ENCODE results near the gene HMOX1. TPM values are rescaled to one million over a fixed set of nuclear protein-coding genes. Genes with fewer than 3 reads are reported as not detected.

The HMOX1 gene
- total and polyA plus RNA-seq, 2 of the 8 experiments (the other 6 are each of a cell fraction or from before 2014, with no cell fraction given), result 25.0 to 41.6 TPM

- Histone ChIP-seq H2BK5ac (ENCODE audit: low read depth, low read length) (no peak overlapping the region), H4K91ac (replicated peaks; ENCODE audit: insufficient read length, low read length) (no peak overlapping the region), H3K23ac (ENCODE audit: insufficient read length) (no peak overlapping the region), H3K56ac (replicated peaks; ENCODE audit: insufficient read length, low read depth, low read length) (no peak overlapping the region), H3K4ac (replicated peaks; ENCODE audit: insufficient read length, low read depth, low read length) (no peak overlapping the region), H3K18ac (ENCODE audit: extremely low read depth, low read length) (no peak overlapping the region), H2BK15ac (ENCODE audit: low read length) (no peak overlapping the region), H3K79me2 (ENCODE audit: control insufficient read depth in 1 of 2, insufficient read depth in 2 of 2, low read length in 2 of 2) (no peaks in the 10 kb centered on the region), H2BK120ac (replicated peaks; ENCODE audit: low read depth, low read length) (no peak overlapping the region), H2BK12ac (ENCODE audit: low read depth, low read length) (0 out of 2 replicates have a peak overlapping the region, but pooled peaks have one; percentile 60), H3K9me3 (ENCODE audit: insufficient read depth in 2 of 2, low read depth in 1 of 2, low read length in 1 of 2) (no peaks in the 10 kb centered on the region), H3K23me2 (ENCODE audit: low read depth, low read length) (peaks cover 3% of the 10 kb centered on the region; the same call in 1 of the 2 replicates), H4K5ac (ENCODE audit: insufficient read length, low read depth, low read length) (no peak overlapping the region), H3K4me2 (ENCODE audit: insufficient read depth in 1 of 2, low read depth in 2 of 2, low read length in 2 of 2) (no peak overlapping the region), H3K27ac (ENCODE audit: low read depth, low read length) (no peak overlapping the region), H3K14ac (ENCODE audit: insufficient read length) (no peak overlapping the region), H4K8ac (ENCODE audit: extremely low read depth, insufficient read depth, low read length) (no peak overlapping the region), H3K27me3 (replicated peaks in 1 of 4; ENCODE audit: control insufficient read depth in 3 of 4, extremely low read depth in 1 of 4, insufficient read depth in 3 of 4, low read length in 3 of 4) (peaks cover 0 to 4% (median 0%) of the 10 kb centered on the region in 4 experiments; a peak in 4 of 7 replicates), H4K20me1 (replicated peaks in 1 of 2; ENCODE audit: control insufficient read depth in 1 of 2, insufficient read depth in 2 of 2, low read length in 2 of 2) (peaks cover 0 to under 1% of the 10 kb centered on the region in 2 experiments), H3K9ac (replicated peaks in 1 of 4; ENCODE audit: extremely low read depth in 1 of 4, low read depth in 3 of 4, low read length in 3 of 4) (no peak overlapping the region), H2BK20ac (ENCODE audit: low read length) (no peak overlapping the region), H3K4me3 (ENCODE audit: extremely low read depth in 1 of 4, insufficient read depth in 2 of 4, low read depth in 3 of 4, low read length in 4 of 4) (no peak overlapping the region), H3K79me1 (ENCODE audit: low read depth, low read length) (no peaks in the 10 kb centered on the region), H3K4me1 (replicated peaks in 1 of 4; ENCODE audit: control insufficient read depth in 3 of 4, insufficient read depth in 4 of 4, low read length in 3 of 4) (peaks cover 0 to 12% (median 5%) of the 10 kb centered on the region in 4 experiments; a peak in 5 of 7 replicates), H3K36me3 (ENCODE audit: control insufficient read depth in 2 of 4, insufficient read depth in 4 of 4, low read length in 3 of 4) (no peaks in the 10 kb centered on the region), H2AFZ (ENCODE audit: low read length) (no peak overlapping the region; the same call in 1 of the 2 replicates), H2AK5ac (ENCODE audit: low read depth, low read length) (no peak overlapping the region)
- ChIA-PET POLR2A (ENCODE audit: partially characterized antibody) (interaction anchor here (0.9 to 2.2 kb wide), 9 partner anchors 15 to 239 kb away, joined by 3 to 12 read pairs (median 4); partner anchors contain the start of gene HMOX1), CTCF (ENCODE audit: partially characterized antibody) (interaction anchor here (0.8 to 5.1 kb wide), 15 partner anchors 9 to 333 kb away, joined by 3 to 39 read pairs (median 4); no protein-coding TSS in a partner anchor)
- DNase-seq (ENCODE audit: low read depth in 1 of 2, low spot score in 2 of 2) (no peak), FAIRE-seq (no peak)
- TF ChIP-seq CTCF (IDR thresholded peaks at IDR 0.05; ENCODE audit: control extremely low read depth in 1 of 3, insufficient read depth in 1 of 3, low read depth in 1 of 3, low read length in 3 of 3), result no peak
- TF ChIP-seq EP300 (IDR thresholded peaks at IDR 0.05; ENCODE audit: borderline replicate concordance in 1 of 2, low read depth in 2 of 2, low read length in 2 of 2), result no peak
- TF ChIP-seq TEAD4 (IDR thresholded peaks at IDR 0.05; ENCODE audit: low read depth, low read length), result no peak
- no peak for TF ChIP-seq KDM1A (IDR thresholded peaks at IDR 0.05; ENCODE audit: borderline replicate concordance, low read length)
- TF ChIP-seq CHD1 (IDR thresholded peaks at IDR 0.05; ENCODE audit: low read depth, low read length), result no peak
- WGBS, 2 experiments (ENCODE audit: extremely low coverage in 1 of 2, insufficient coverage in 1 of 2, insufficient read length in 1 of 2, insufficient replicate concordance in 2 of 2, low coverage in 1 of 2, low lambda C conversion rate in 2 of 2, missing lambda C conversion rate in 1 of 2), result 81% methylated on average over 12 of the region's 12 CpGs; no CpG with 5 or more reads in 1 of the 2 experiments
Measured at GRCh38 chr22:35353318-35353717, 27.6 kb upstream of the HMOX1 start.
